Measurements from ENCODE around the gene UBALD1.
A peak's percentile ranks its signal among the peaks of the same experiment; 100 is the strongest.

The UBALD1 gene

GRCh38 chr16:4613636-4614570 is 785 bp downstream of the UBALD1 start:
- peak; percentile 75 for DNase-seq

- no peak for DNase-seq
These were observed 1.6 kb downstream of the UBALD1 start for GRCh38 chr16:4612977-4613635.

GRCh38 chr16:4612474-4612931 is 2.2 kb downstream of the UBALD1 start:
- no peak for DNase-seq

GRCh38 chr16:4611337-4612021 is 3.2 kb downstream of the UBALD1 start:
- no peak for DNase-seq

GRCh38 chr16:4610011-4611005 is 4.4 kb downstream of the UBALD1 start:
- no peak for DNase-seq

GRCh38 chr16:4609200-4610010 is 5.3 kb downstream of the UBALD1 start:
- no peak for DNase-seq

GRCh38 chr16:4608704-4608980 is 6.0 kb downstream of the UBALD1 start:
- DNase-seq, result no peak

GRCh38 chr16:4607841-4608703 is 6.6 kb downstream of the UBALD1 start:
- no peak for DNase-seq

GRCh38 chr16:4606354-4606753 is 8.3 kb downstream of the UBALD1 start:
- peak; percentile 66 for DNase-seq

GRCh38 chr16:4604401-4604800 is 10.3 kb downstream of the UBALD1 start:
- no peak for DNase-seq

- DNase-seq, result no peak
These were observed 11.0 kb downstream of the UBALD1 start for GRCh38 chr16:4603624-4604170.

GRCh38 chr16:4602331-4602730 is 12.4 kb downstream of the UBALD1 start:
- DNase-seq, result no peak

GRCh38 chr16:4601864-4602186 is 12.9 kb downstream of the UBALD1 start:
- DNase-seq, result no peak

- DNase-seq, result no peak
These were observed 13.4 kb downstream of the UBALD1 start for GRCh38 chr16:4601036-4601863.

- no peak for DNase-seq
These were observed 15.1 kb downstream of the UBALD1 start for GRCh38 chr16:4599545-4599944.

GRCh38 chr16:4599037-4599436 is 15.7 kb downstream of the UBALD1 start:
- no peak for DNase-seq

- DNase-seq, result no peak
These were observed 17.5 kb downstream of the UBALD1 start for GRCh38 chr16:4597174-4597573.

- DNase-seq, result no peak
These were observed 20.0 kb downstream of the UBALD1 start for GRCh38 chr16:4594433-4595410.
